ENCODE data around the gene SLC1A7.
A peak's percentile ranks its signal among the peaks of the same experiment; 100 is the strongest.

Gene SLC1A7

DNA sequence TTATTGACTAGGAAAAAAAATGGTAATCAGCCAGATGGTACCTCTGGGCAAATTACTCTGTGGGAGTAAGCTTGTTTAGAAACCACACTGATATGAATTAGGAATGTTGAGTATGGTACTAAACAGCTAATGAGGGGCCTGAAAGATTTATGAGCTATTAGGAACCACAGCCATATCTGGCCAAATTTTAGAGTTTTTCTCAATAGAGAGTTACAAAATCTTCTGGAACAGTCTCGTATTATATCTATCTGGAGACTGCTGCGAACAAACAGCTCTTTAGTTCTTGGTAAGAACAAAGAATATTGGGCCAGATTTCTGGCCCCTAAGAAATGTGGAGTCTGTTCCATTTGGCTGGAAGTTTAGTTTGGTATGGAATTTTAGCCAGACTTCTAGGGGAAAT lies 85.3 kb downstream of the SLC1A7 start:
- DNase-seq: no peak

- no peak for DNase-seq
These were observed 90.8 kb downstream of the SLC1A7 start for GRCh38 chr1:53051676-53052075.

DNA sequence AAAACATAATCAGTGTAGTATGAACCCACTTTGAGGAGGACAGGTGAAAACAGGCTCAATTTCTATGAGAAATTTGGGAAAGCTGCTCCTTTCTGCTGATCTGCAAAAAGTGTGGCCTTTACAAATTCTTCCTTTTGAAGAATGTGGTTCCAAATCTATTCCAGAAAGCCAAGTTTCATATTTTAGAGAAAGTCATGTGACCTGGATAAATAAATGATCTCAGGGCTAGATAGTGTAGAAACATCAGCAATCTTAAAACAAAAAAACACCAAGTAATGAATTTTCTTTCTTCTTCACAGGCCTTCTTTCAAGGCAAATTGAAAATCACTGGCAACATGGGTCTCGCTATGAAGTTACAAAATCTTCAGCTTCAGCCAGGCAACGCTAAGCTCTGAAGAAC lies 92.1 kb downstream of the SLC1A7 start:
- no peak for DNase-seq

GRCh38 chr1:53049574-53049967 lies 92.9 kb downstream of the SLC1A7 start:
- DNase-seq: no peak

DNA sequence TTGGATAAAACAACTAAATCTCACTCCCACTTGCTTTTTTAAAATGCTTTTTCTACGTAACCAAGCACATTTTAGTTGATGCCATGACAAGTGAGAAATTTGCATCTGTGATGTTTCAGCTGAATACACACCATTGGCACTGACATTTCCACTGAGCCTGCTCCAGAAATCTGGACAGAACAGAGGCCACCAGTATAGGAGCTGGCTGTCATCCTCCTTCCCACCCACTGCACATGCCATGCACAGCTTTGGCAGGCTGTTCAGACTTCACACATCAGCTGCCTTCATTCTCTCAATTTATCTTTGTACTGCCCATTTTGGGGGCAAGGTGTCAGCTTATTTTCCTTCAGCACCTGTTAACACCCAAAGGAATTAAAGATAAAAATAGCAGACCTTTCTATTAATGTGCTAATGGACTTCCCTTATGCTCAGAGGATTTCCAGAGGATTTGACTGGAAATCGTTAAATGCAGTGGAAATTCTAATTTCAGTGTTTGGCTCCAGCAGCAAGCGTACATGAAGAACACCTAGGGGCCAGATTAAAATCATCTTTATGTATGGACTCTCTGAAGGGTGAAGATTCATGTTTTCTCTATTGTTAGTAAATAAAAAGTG lies 93.4 kb downstream of the SLC1A7 start:
- DNase-seq: no peak

GRCh38 chr1:53047737-53048736 lies 94.4 kb downstream of the SLC1A7 start:
- peak; percentile 43 for DNase-seq

DNA sequence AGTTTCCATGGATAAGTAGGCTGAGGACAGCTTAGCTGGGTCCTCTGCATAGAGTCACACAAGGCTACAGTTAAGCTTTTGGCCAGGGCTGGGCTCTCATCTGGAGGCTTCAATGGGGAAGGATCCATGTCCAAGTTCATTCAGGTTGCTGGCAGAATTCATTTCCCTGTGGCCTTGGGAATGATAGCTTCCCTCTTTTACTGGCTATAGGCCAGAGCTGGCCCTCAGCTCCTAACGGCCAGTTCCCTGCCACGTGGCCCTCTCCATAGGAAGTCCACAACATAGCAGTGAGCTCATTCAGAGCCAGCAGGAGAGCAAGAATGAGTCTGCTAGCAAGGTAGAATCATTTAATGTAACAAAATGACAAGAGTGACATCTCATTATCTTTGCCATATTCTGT lies 95.5 kb downstream of the SLC1A7 start:
- no peak for DNase-seq

- DNase-seq: no peak
These were observed 97.5 kb downstream of the SLC1A7 start for GRCh38 chr1:53044926-53045325.

- DNase-seq: no peak
These were observed 99.2 kb downstream of the SLC1A7 start for GRCh38 chr1:53043271-53043670.

GRCh38 chr1:53038566-53038965 lies 103.9 kb downstream of the SLC1A7 start:
- no peak for DNase-seq
